Vagina (tissue), 2 donors: ENCODE measurements around the gene RAVER2.

Source experiments
- CTCF ChIP-seq, 3 experiments: fragments of 450-650 bp in 2 of 3; fragments of 200-600 bp in 1 of 3; sonication (generic) in 1 of 3; IDR thresholded peaks; one replicate each; pipeline ENCODE4 v1.5.1; 2017 to 2019; ENCODE audit warnings: antibody characterized with exemption in 3 of 3, mild to moderate bottlenecking in 2 of 3, moderate library complexity in 2 of 3
- POLR2AphosphoS5 ChIP-seq, 2 donors: sonication (generic); formaldehyde crosslinking; IDR thresholded peaks; one replicate each; pipeline ENCODE4 v1.9.0; 2017; ENCODE audit warnings: antibody characterized with exemption in 2 of 2, mild to moderate bottlenecking in 2 of 2, low read depth in 1 of 2; ENCODE audit not compliant: insufficient read depth in 1 of 2

GRCh38 chr1:64814427-64814826 lies 69.6 kb downstream of the RAVER2 start:
- TF ChIP-seq CTCF (IDR thresholded peaks at IDR 0.05) = no peak
- no peak for TF ChIP-seq POLR2AphosphoS5 (IDR thresholded peaks at IDR 0.05; ENCODE audit: insufficient read depth in 1 of 2, low read depth in 1 of 2)
